Ishikawa (cell line): Measurements from ENCODE around the gene THYN1.
A peak's percentile ranks its signal among the peaks of the same experiment; 100 is the strongest.

Experiments used
- CEBPB ChIP-seq: IDR thresholded peaks from 2 replicates; pipeline ENCODE4 v1.6.1; 2012
- CREB1 ChIP-seq: IDR thresholded peaks from 2 replicates; pipeline ENCODE4 v1.6.1; 2012; ENCODE audit warnings: low read depth
- EGR1 ChIP-seq: IDR thresholded peaks from 2 replicates; pipeline ENCODE4 v1.6.1; 2012
- EP300 ChIP-seq: IDR thresholded peaks from 2 replicates; pipeline ENCODE4 v1.6.1; 2012; ENCODE audit warnings: borderline replicate concordance
- FOXM1 ChIP-seq: IDR thresholded peaks from 2 replicates; pipeline ENCODE4 v1.6.1; 2012; ENCODE audit warnings: low read depth, borderline replicate concordance
- MAX ChIP-seq: IDR thresholded peaks from 2 replicates; pipeline ENCODE4 v1.6.1; 2012
- NFIC ChIP-seq: IDR thresholded peaks from 2 replicates; pipeline ENCODE4 v1.6.1; 2012
- RAD21 ChIP-seq: IDR thresholded peaks from 2 replicates; pipeline ENCODE4 v1.6.1; 2012; ENCODE audit warnings: low read depth
- REST ChIP-seq: IDR thresholded peaks from 2 replicates; pipeline ENCODE4 v1.6.1; 2012; ENCODE audit warnings: low read depth, mild to moderate bottlenecking
- TAF1 ChIP-seq: IDR thresholded peaks from 2 replicates; pipeline ENCODE4 v1.6.1; 2012; ENCODE audit warnings: low read depth, mild to moderate bottlenecking
- TCF12 ChIP-seq: IDR thresholded peaks from 2 replicates; pipeline ENCODE4 v1.6.1; 2012; ENCODE audit warnings: low read depth
- TEAD4 ChIP-seq: IDR thresholded peaks from 2 replicates; pipeline ENCODE4 v1.6.1; 2012
- USF1 ChIP-seq: IDR thresholded peaks from 2 replicates; pipeline ENCODE4 v1.6.1; 2012
- YY1 ChIP-seq: IDR thresholded peaks from 2 replicates; pipeline ENCODE4 v1.6.1; 2012; ENCODE audit warnings: low read depth
- ZBTB7A ChIP-seq: IDR thresholded peaks from 2 replicates; pipeline ENCODE4 v1.6.1; 2012; ENCODE audit warnings: low read depth

THYN1 gene

GRCh38 chr11:134272381-134273316 lies 19.5 kb upstream of the THYN1 start:
- no peak for TF ChIP-seq YY1
- TF ChIP-seq TCF12, result no peak

- TF ChIP-seq RAD21, result no peak
- no peak for TF ChIP-seq CREB1
- no peak for TF ChIP-seq TAF1
- TF ChIP-seq CEBPB, result no peak
- no peak for TF ChIP-seq NFIC
- TF ChIP-seq TEAD4, result no peak
- no peak for TF ChIP-seq EP300
- no peak for TF ChIP-seq FOXM1
- no peak for TF ChIP-seq ZBTB7A
- no peak for TF ChIP-seq REST
- no peak for TF ChIP-seq MAX
- no peak for TF ChIP-seq YY1
- TF ChIP-seq EGR1, result no peak
Measured at GRCh38 chr11:134271978-134272377, 18.8 kb upstream of the THYN1 start.

- TF ChIP-seq REST (no peak), TCF12 (no peak), RAD21 (0 out of 2 replicates have a peak, but pooled peaks have one; percentile 9)
Measured at GRCh38 chr11:134270250-134270714, 17.1 kb upstream of the THYN1 start.

GRCh38 chr11:134267966-134268365 lies 14.8 kb upstream of the THYN1 start:
- TF ChIP-seq RAD21, result no peak
- TF ChIP-seq ZBTB7A, result no peak
- TF ChIP-seq NFIC, result no peak
- no peak for TF ChIP-seq EP300

- TF ChIP-seq FOXM1, result no peak
- TF ChIP-seq TCF12, result no peak
- TF ChIP-seq EP300, result no peak
- no peak for TF ChIP-seq EGR1
- TF ChIP-seq MAX, result no peak
- TF ChIP-seq CEBPB, result no peak
- no peak for TF ChIP-seq REST
- no peak for TF ChIP-seq USF1
- TF ChIP-seq TEAD4, result no peak
Measured at GRCh38 chr11:134267461-134267860, 14.3 kb upstream of the THYN1 start.
